Measurements from ENCODE around the gene SDK1.

Gene SDK1

GRCh38 chr7:4215176-4215720 lies 914.2 kb downstream of the SDK1 start:
- ChIA-PET POLR2A (no interaction called here), CTCF (interaction anchor here (0.8 kb wide), 1 partner anchor 11 kb away, joined by 3 read pairs; no protein-coding TSS in a partner anchor)

GRCh38 chr7:4216016-4216415 lies 915.0 kb downstream of the SDK1 start:
- Histone ChIP-seq H3K9me3 (ENCODE audit: control insufficient read depth, insufficient read depth, low read depth, low read length) (no peaks in the 10 kb centered on the region), H3K4me1 (ENCODE audit: control insufficient read depth, insufficient read depth, low read length) (no peaks in the 10 kb centered on the region), H3K36me3 (ENCODE audit: control insufficient read depth in 2 of 2, insufficient read depth in 1 of 2, low read length in 2 of 2) (no peaks in the 10 kb centered on the region), H3K4me3 (ENCODE audit: low read depth, low read length) (no peak overlapping the region), H3K27ac (ENCODE audit: extremely low read depth, low read depth, low read length) (no peak overlapping the region)
- POLR2A ChIA-PET = no interaction called here
- CTCF ChIA-PET = interaction anchor here (0.8 kb wide), 1 partner anchor 10 kb away, joined by 3 read pairs; no protein-coding TSS in a partner anchor
- TF ChIP-seq ZEB2 (tag by site-specific recombination; IDR thresholded peaks at IDR 0.05) (no peak), ZNF600 (tag by site-specific recombination; IDR thresholded peaks at IDR 0.05) (no peak), ZFHX2 (tag by site-specific recombination; conservative IDR thresholded peaks at IDR 0.05) (no peak), ZNF544 (tag by site-specific recombination; IDR thresholded peaks at IDR 0.05) (no peak), ZNF211 (tag by site-specific recombination; IDR thresholded peaks at IDR 0.05; ENCODE audit: low read depth) (no peak), ZNF610 (tag by site-specific recombination; IDR thresholded peaks at IDR 0.05; ENCODE audit: borderline replicate concordance) (no peak), ZSCAN30 (tag by site-specific recombination; IDR thresholded peaks at IDR 0.05) (no peak), ZNF48 (tag by site-specific recombination; IDR thresholded peaks at IDR 0.05) (no peak), ZNF585B (tag by site-specific recombination; IDR thresholded peaks at IDR 0.05) (no peak), ZNF132 (tag by site-specific recombination; IDR thresholded peaks at IDR 0.05; ENCODE audit: borderline replicate concordance) (no peak), ZNF324 (tag by site-specific recombination; IDR thresholded peaks at IDR 0.05) (no peak), ZNF148 (tag by site-specific recombination; IDR thresholded peaks at IDR 0.05; ENCODE audit: borderline replicate concordance) (no peak)
- TF ChIP-seq, protein P1, sequence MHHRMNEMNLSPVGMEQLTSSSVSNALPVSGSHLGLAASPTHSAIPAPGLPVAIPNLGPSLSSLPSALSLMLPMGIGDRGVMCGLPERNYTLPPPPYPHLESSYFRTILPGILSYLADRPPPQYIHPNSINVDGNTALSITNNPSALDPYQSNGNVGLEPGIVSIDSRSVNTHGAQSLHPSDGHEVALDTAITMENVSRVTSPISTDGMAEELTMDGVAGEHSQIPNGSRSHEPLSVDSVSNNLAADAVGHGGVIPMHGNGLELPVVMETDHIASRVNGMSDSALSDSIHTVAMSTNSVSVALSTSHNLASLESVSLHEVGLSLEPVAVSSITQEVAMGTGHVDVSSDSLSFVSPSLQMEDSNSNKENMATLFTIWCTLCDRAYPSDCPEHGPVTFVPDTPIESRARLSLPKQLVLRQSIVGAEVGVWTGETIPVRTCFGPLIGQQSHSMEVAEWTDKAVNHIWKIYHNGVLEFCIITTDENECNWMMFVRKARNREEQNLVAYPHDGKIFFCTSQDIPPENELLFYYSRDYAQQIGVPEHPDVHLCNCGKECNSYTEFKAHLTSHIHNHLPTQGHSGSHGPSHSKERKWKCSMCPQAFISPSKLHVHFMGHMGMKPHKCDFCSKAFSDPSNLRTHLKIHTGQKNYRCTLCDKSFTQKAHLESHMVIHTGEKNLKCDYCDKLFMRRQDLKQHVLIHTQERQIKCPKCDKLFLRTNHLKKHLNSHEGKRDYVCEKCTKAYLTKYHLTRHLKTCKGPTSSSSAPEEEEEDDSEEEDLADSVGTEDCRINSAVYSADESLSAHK (tag by site-specific recombination; IDR thresholded peaks at IDR 0.05) = no peak
- TF ChIP-seq, protein P2, sequence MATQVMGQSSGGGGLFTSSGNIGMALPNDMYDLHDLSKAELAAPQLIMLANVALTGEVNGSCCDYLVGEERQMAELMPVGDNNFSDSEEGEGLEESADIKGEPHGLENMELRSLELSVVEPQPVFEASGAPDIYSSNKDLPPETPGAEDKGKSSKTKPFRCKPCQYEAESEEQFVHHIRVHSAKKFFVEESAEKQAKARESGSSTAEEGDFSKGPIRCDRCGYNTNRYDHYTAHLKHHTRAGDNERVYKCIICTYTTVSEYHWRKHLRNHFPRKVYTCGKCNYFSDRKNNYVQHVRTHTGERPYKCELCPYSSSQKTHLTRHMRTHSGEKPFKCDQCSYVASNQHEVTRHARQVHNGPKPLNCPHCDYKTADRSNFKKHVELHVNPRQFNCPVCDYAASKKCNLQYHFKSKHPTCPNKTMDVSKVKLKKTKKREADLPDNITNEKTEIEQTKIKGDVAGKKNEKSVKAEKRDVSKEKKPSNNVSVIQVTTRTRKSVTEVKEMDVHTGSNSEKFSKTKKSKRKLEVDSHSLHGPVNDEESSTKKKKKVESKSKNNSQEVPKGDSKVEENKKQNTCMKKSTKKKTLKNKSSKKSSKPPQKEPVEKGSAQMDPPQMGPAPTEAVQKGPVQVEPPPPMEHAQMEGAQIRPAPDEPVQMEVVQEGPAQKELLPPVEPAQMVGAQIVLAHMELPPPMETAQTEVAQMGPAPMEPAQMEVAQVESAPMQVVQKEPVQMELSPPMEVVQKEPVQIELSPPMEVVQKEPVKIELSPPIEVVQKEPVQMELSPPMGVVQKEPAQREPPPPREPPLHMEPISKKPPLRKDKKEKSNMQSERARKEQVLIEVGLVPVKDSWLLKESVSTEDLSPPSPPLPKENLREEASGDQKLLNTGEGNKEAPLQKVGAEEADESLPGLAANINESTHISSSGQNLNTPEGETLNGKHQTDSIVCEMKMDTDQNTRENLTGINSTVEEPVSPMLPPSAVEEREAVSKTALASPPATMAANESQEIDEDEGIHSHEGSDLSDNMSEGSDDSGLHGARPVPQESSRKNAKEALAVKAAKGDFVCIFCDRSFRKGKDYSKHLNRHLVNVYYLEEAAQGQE (tag by site-specific recombination; IDR thresholded peaks at IDR 0.05) = no peak
- TF ChIP-seq, protein P3, sequence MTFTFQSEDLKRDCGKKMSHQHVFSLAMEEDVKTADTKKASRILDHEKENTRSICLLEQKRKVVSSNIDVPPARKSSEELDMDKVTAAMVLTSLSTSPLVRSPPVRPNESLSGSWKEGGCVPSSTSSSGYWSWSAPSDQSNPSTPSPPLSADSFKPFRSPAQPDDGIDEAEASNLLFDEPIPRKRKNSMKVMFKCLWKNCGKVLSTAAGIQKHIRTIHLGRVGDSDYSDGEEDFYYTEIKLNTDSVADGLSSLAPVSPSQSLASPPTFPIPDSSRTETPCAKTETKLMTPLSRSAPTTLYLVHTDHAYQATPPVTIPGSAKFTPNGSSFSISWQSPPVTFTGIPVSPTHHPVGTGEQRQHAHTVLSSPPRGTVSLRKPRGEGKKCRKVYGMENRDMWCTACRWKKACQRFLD (tag by site-specific recombination; IDR thresholded peaks at IDR 0.05) = no peak

More at GRCh38 chr7:4215176-4215720, 914.2 kb downstream of the SDK1 start:
- no peaks in the 10 kb centered on the region for H3K9me3 ChIP-seq (ENCODE audit: control insufficient read depth, insufficient read depth, low read depth, low read length)
- no peaks in the 10 kb centered on the region for H3K4me1 ChIP-seq (ENCODE audit: control insufficient read depth, insufficient read depth, low read length)
- H3K27ac ChIP-seq (ENCODE audit: extremely low read depth, low read depth, low read length) = no peak overlapping the region
- no peak overlapping the region for H3K4me3 ChIP-seq (ENCODE audit: low read depth, low read length)
- TF ChIP-seq ZNF639 (tag by site-specific recombination; IDR thresholded peaks at IDR 0.05) (no peak), ZNF157 (tag by site-specific recombination; IDR thresholded peaks at IDR 0.05) (no peak), ZNF629 (tag by site-specific recombination; IDR thresholded peaks at IDR 0.05) (no peak), BCL11A (tag by site-specific recombination; IDR thresholded peaks at IDR 0.05; ENCODE audit: low read depth) (no peak), ZNF514 (tag by site-specific recombination; IDR thresholded peaks at IDR 0.05) (no peak), ZNF830 (tag by site-specific recombination; IDR thresholded peaks at IDR 0.05; ENCODE audit: low read depth) (no peak)
- TF ChIP-seq, protein P4, sequence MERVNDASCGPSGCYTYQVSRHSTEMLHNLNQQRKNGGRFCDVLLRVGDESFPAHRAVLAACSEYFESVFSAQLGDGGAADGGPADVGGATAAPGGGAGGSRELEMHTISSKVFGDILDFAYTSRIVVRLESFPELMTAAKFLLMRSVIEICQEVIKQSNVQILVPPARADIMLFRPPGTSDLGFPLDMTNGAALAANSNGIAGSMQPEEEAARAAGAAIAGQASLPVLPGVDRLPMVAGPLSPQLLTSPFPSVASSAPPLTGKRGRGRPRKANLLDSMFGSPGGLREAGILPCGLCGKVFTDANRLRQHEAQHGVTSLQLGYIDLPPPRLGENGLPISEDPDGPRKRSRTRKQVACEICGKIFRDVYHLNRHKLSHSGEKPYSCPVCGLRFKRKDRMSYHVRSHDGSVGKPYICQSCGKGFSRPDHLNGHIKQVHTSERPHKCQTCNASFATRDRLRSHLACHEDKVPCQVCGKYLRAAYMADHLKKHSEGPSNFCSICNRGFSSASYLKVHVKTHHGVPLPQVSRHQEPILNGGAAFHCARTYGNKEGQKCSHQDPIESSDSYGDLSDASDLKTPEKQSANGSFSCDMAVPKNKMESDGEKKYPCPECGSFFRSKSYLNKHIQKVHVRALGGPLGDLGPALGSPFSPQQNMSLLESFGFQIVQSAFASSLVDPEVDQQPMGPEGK (tag by site-specific recombination; IDR thresholded peaks at IDR 0.05) = no peak
- H3K36me3 ChIP-seq (ENCODE audit: control insufficient read depth in 2 of 2, insufficient read depth in 1 of 2, low read length in 2 of 2) = no peaks in the 10 kb centered on the region

Measured in HEK293 (cell line).